Measurements from ENCODE around the gene SPATS2L. TPM values are rescaled to one million over a fixed set of nuclear protein-coding genes. Genes with fewer than 3 reads are reported as not detected.

Gene SPATS2L
- total and polyA plus RNA-seq, 2 of the 13 experiments (the other 11 are each of a cell fraction or from before 2014, with no cell fraction given) = 154 to 212 TPM

DNA sequence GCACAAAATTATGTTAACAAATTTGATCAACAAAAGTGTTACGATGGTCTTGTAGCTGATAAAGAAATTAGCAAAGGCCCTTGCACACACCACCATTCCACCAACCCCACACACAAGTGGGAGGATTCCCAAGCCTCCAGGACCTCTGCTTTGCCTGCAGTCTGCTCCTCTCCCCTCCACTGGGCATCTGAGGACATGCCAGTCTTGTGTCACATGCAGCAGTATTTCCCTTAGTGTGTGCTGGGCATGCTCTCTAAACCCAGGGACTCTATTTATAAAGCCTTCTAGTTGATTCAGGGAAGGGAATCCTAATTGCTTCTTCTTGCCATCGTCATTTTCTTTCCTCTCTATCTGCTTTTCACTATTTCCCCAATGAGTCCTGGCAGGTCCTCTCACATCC, 150.1 kb downstream of the SPATS2L start:
- Histone ChIP-seq H3K27ac (ENCODE audit: extremely low read length, insufficient read depth, low read length) (no peak overlapping the region), H3K9ac (ENCODE audit: insufficient read depth, low read depth, low read length) (no peak overlapping the region), H3K4me2 (ENCODE audit: low read depth, low read length) (no peak overlapping the region), H3K36me3 (replicated peaks in 1 of 2; ENCODE audit: control insufficient read depth in 1 of 2, insufficient read depth in 2 of 2, low read length in 2 of 2) (peaks cover 30 to 79% of the 10 kb centered on the region in 2 experiments), H2AFZ (ENCODE audit: low read length) (no peak overlapping the region), H3K9me3 (ENCODE audit: low read length) (no peaks in the 10 kb centered on the region), H3K4me3 (replicated peaks in 1 of 3; ENCODE audit: insufficient read depth in 1 of 3, low read depth in 2 of 3, low read length in 3 of 3) (no peak overlapping the region), H3K79me2 (ENCODE audit: insufficient read depth, low read length) (no peaks in the 10 kb centered on the region), H4K20me1 (ENCODE audit: insufficient read depth, low read length) (no peaks in the 10 kb centered on the region), H3K27me3 (ENCODE audit: control insufficient read depth in 1 of 2, insufficient read depth in 2 of 2, low read length in 2 of 2) (no peaks in the 10 kb centered on the region), H3K4me1 (ENCODE audit: insufficient read depth, low read length) (no peaks in the 10 kb centered on the region)
- CTCF ChIA-PET (ENCODE audit: low intra/inter-chr PET ratio, low total read pairs) = no interaction called here
- no TSS peak for BruUV-seq (replicated peaks)
- WGBS (ENCODE audit: low lambda C conversion rate) = 98% methylated on average over 2 of the region's 2 CpGs
- ATAC-seq (peak; percentile 23), FAIRE-seq (no peak), DNase-seq (ENCODE audit: low spot score) (no peak)
- intact Hi-C loops (cut with micrococcal nuclease; ENCODE audit: unreplicated experiment) (no loop called here), in situ Hi-C loops (cut with HindIII; ENCODE audit: extremely low pct_ligation_motif_present, low pct_unique_long_range_greater_than_20kb) (no loop called here)
- TF ChIP-seq NCOA5 (CRISPR knock-in tag; IDR thresholded peaks at IDR 0.05) (no peak), ZKSCAN5 (CRISPR knock-in tag; IDR thresholded peaks at IDR 0.05) (no peak), ONECUT2 (CRISPR knock-in tag; IDR thresholded peaks at IDR 0.05) (no peak), SP140L (CRISPR knock-in tag; IDR thresholded peaks at IDR 0.05; ENCODE audit: borderline replicate concordance) (no peak), ZNF713 (CRISPR knock-in tag; IDR thresholded peaks at IDR 0.05) (no peak), SUZ12 (IDR thresholded peaks at IDR 0.05; ENCODE audit: low read depth, low read length) (no peak), ZNF180 (CRISPR knock-in tag; IDR thresholded peaks at IDR 0.05; ENCODE audit: borderline replicate concordance, low read depth) (no peak)
- TF ChIP-seq, protein P1, sequence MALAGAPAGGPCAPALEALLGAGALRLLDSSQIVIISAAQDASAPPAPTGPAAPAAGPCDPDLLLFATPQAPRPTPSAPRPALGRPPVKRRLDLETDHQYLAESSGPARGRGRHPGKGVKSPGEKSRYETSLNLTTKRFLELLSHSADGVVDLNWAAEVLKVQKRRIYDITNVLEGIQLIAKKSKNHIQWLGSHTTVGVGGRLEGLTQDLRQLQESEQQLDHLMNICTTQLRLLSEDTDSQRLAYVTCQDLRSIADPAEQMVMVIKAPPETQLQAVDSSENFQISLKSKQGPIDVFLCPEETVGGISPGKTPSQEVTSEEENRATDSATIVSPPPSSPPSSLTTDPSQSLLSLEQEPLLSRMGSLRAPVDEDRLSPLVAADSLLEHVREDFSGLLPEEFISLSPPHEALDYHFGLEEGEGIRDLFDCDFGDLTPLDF (CRISPR knock-in tag; IDR thresholded peaks at IDR 0.05) = no peak
- TF ChIP-seq, protein P2, sequence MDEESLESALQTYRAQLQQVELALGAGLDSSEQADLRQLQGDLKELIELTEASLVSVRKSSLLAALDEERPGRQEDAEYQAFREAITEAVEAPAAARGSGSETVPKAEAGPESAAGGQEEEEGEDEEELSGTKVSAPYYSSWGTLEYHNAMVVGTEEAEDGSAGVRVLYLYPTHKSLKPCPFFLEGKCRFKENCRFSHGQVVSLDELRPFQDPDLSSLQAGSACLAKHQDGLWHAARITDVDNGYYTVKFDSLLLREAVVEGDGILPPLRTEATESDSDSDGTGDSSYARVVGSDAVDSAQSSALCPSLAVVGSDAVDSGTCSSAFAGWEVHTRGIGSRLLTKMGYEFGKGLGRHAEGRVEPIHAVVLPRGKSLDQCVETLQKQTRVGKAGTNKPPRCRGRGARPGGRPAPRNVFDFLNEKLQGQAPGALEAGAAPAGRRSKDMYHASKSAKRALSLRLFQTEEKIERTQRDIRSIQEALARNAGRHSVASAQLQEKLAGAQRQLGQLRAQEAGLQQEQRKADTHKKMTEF (CRISPR knock-in tag; IDR thresholded peaks at IDR 0.05) = no peak
- POLR2A ChIA-PET = no interaction called here
